A549 (cell line): Measurements from ENCODE around the gene MATK. TPM values are rescaled to one million over a fixed set of nuclear protein-coding genes. Genes with fewer than 3 reads are reported as not detected.

Experiments used
- ATAC-seq, 2 experiments: fragments of 200-7000 bp in 1 of 2; fragments of >200 bp in 1 of 2; cut with Nextera tagmentation in 1 of 2; cut with Tn5 transposase in 1 of 2; 3 replicates each; pipeline versions ENCODE4 v1.8.0 to v1.9.1; 2018 to 2020; ENCODE audit warnings: mild to moderate bottlenecking in 1 of 2, moderate library complexity in 1 of 2
- CTCF ChIA-PET: fragments of 300-600 bp; sonication (Branson Sonifier 250); formaldehyde crosslinking; extraction: SDS; loops from one replicate; lab custom pipeline; 2021; ENCODE audit warnings: antibody characterized with exemption, inconsistent platforms; lab: Yijun Ruan, JAX
- POLR2A ChIA-PET: fragments of 350-600 bp; formaldehyde crosslinking; extraction: SDS; loops from one replicate; lab custom pipeline; 2021; ENCODE audit warnings: antibody characterized with exemption, inconsistent platforms; lab: Yijun Ruan, JAX
- DNase-seq, 2 experiments: peaks; one replicate each; pipeline versions ENCODE4 v3.0.0 to v3.0.0-alpha.2; 2011 to 2016; ENCODE audit warnings: low read depth in 1 of 2, low spot score in 1 of 2
- FAIRE-seq: peaks from 2 replicates; lab custom pipeline; 2011; peaks lifted over from hg19 to GRCh38; lab: Jason Lieb, UNC
- H3K27ac ChIP-seq, 2 experiments: fragments of >200 bp; sonication (Bioruptor Twin); formaldehyde crosslinking; 3 replicates each; pipeline ENCODE4 v1.5.1; 2016 to 2017
- H3K4me1 ChIP-seq: fragments of >200 bp; sonication (Bioruptor Twin); formaldehyde crosslinking; 3 replicates; pipeline ENCODE4 v1.6.1; 2016
- H3K4me2 ChIP-seq: fragments of >200 bp; sonication (Bioruptor Twin); formaldehyde crosslinking; 3 replicates; pipeline ENCODE4 v1.6.1; 2016
- H3K4me3 ChIP-seq: fragments of >200 bp; sonication (Bioruptor Twin); formaldehyde crosslinking; 3 replicates; pipeline ENCODE4 v1.5.1; 2016
- H3K9me3 ChIP-seq: fragments of >200 bp; sonication (Bioruptor Twin); formaldehyde crosslinking; 3 replicates; pipeline ENCODE4 v1.6.1; 2016
- BHLHE40 ChIP-seq: IDR thresholded peaks from 2 replicates; pipeline ENCODE4 v1.6.1; 2012; ENCODE audit warnings: low read depth, low read length, inconsistent platforms
- CBX2 ChIP-seq: fragments of 200-600 bp; sonication (generic); IDR thresholded peaks from 2 replicates; pipeline ENCODE4 v1.6.1; 2016; ENCODE audit warnings: low read depth, mild to moderate bottlenecking, borderline replicate concordance
- CBX8 ChIP-seq: fragments of 200-600 bp; sonication (generic); IDR thresholded peaks from 2 replicates; pipeline ENCODE4 v1.6.1; 2016
- EHF ChIP-seq: fragments of 250-450 bp; sonication (Bioruptor Pico); IDR thresholded peaks from 2 replicates; pipeline ENCODE4 v1.5.0; 2020; ENCODE audit warnings: mild to moderate bottlenecking
- ESRRA ChIP-seq: fragments of 150-350 bp; IDR thresholded peaks from 2 replicates; pipeline ENCODE4 v1.6.1; 2014; ENCODE audit warnings: mild to moderate bottlenecking, low read length, borderline replicate concordance
- FOSB ChIP-seq: fragments of 250-450 bp; sonication (Bioruptor Pico); IDR thresholded peaks from 2 replicates; pipeline ENCODE4 v1.5.0; 2020; ENCODE audit warnings: mild to moderate bottlenecking, moderate library complexity
- HDAC2 ChIP-seq: fragments of 200-600 bp; sonication (generic); IDR thresholded peaks from 2 replicates; pipeline ENCODE4 v1.6.1; 2016
- JUN ChIP-seq, 2 experiments: fragments of >200 bp; sonication (Bioruptor Twin); formaldehyde crosslinking; IDR thresholded peaks; 2 replicates in 1 of 2; 3 replicates in 1 of 2; pipeline ENCODE4 v1.6.1; 2016 to 2017
- NPAS2 ChIP-seq: fragments of 250-450 bp; sonication (Bioruptor Pico); IDR thresholded peaks from 2 replicates; pipeline ENCODE4 v1.8.0; 2022; ENCODE audit warnings: mild to moderate bottlenecking, moderate library complexity, borderline replicate concordance
- PHF8 ChIP-seq: fragments of 200-600 bp; sonication (generic); IDR thresholded peaks from 2 replicates; pipeline ENCODE4 v1.6.1; 2016; ENCODE audit warnings: low read depth, mild to moderate bottlenecking, antibody characterized with exemption, moderate library complexity, borderline replicate concordance
- RAD21 ChIP-seq, 2 experiments: fragments of >200 bp in 1 of 2; sonication (Bioruptor Twin) in 1 of 2; formaldehyde crosslinking in 1 of 2; IDR thresholded peaks in 1 of 2; conservative IDR thresholded peaks in 1 of 2; 2 replicates in 1 of 2; 3 replicates in 1 of 2; pipeline ENCODE4 v1.6.1; 2012 to 2018; ENCODE audit warnings: inconsistent platforms in 1 of 2
- RARB ChIP-seq: fragments of 250-450 bp; sonication (Bioruptor Pico); IDR thresholded peaks from 2 replicates; pipeline ENCODE4 v1.8.0; 2021; ENCODE audit warnings: mild to moderate bottlenecking, moderate library complexity
- SMC3 ChIP-seq: fragments of >200 bp; sonication (Bioruptor Twin); formaldehyde crosslinking; IDR thresholded peaks from 3 replicates; pipeline ENCODE4 v1.6.1; 2018; ENCODE audit warnings: inconsistent platforms
- ZFP36 ChIP-seq: fragments of 450-650 bp; IDR thresholded peaks from 2 replicates; pipeline ENCODE4 v1.6.1; 2014; ENCODE audit warnings: borderline replicate concordance; ENCODE audit not compliant: partially characterized antibody
- ZSCAN20 ChIP-seq: fragments of 250-450 bp; sonication (Bioruptor Pico); IDR thresholded peaks from 2 replicates; pipeline ENCODE4 v1.8.0; 2022; ENCODE audit warnings: mild to moderate bottlenecking, moderate library complexity
- WGBS: methylation state at CpG from one replicate; pipeline ENCODE4 v1.1.6; 2017; ENCODE audit errors: missing lambda C conversion rate; 5-methylcytosine and 5-hydroxymethylcytosine counted together
- polyA plus RNA-seq, 4 experiments: library from polyadenylated mRNA; depleted of rRNA in 3 of 4; stranded (reverse); fragments of >200 nt; fragmentation: RNase III in 1 of 4; extraction: RNeasy Plus Mini Kit Qiagen cat#74134 plus additional on column Dnase treatment in 1 of 4; gene quantifications; 2 replicates in 3 of 4; 3 replicates in 1 of 4; pipeline ENCODE4 v1.2.3, GENCODE V29; 2011 to 2017
- TF ChIP-seq, protein P1 (sequence below): fragments of 200-600 bp; sonication (generic); IDR thresholded peaks from 2 replicates; pipeline ENCODE4 v1.6.1; 2016; ENCODE audit warnings: antibody characterized with exemption, mild to moderate bottlenecking, moderate library complexity
- TF ChIP-seq, protein P2 (sequence below): fragments of 150-350 bp; IDR thresholded peaks from 2 replicates; pipeline ENCODE4 v1.6.1; 2014; ENCODE audit warnings: low read depth, mild to moderate bottlenecking, low read length
- TF ChIP-seq, protein P3 (sequence below): fragments of 450-650 bp; IDR thresholded peaks from 2 replicates; pipeline ENCODE4 v1.6.1; 2014; ENCODE audit warnings: antibody characterized with exemption
- TF ChIP-seq, protein P4 (sequence below): fragments of >200 bp; sonication (Bioruptor Twin); formaldehyde crosslinking; IDR thresholded peaks from 3 replicates; pipeline ENCODE4 v1.5.1; 2016

Gene MATK
- polyA plus RNA-seq, 2 of the 4 experiments (the other 2 are of a cell fraction) = 0.12 to 0.45 TPM

DNA sequence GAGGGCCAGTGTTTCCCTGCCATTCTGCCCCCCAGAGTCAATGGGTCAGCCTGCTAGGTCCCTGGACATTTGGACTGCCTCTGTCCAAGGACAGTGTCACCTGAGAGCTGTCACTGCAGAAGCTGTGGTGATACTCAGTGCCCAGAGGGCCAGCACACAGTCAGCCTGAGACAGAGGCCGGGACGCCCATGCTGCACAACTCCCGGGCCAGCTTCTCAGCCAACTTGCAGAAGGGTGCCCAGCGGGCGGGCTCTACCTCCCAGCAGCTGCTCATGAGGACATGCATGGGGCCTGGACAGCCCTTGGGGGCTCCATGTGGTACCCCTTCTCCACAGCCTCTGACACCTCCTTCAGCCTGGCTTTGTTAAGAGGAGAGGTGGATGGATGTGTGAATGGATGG is 10.3 kb downstream of the MATK start:
- Histone ChIP-seq H3K9me3 (no peaks in the 10 kb centered on the region), H3K27ac (no peak overlapping the region), H3K4me2 (no peak overlapping the region), H3K4me1 (no peaks in the 10 kb centered on the region), H3K4me3 (no peak overlapping the region)
- ATAC-seq (no peak), DNase-seq (no peak), FAIRE-seq (no peak)
- no CpG with 5 or more reads among the region's 5 CpGs for WGBS
- CTCF ChIA-PET = interaction anchor here (1.1 to 1.6 kb wide), 2 partner anchors 13 to 14 kb away, joined by 3 read pairs; partner anchors contain the start of gene MRPL54
- POLR2A ChIA-PET = interaction anchor here (2.4 kb wide), 1 partner anchor 13 kb away, joined by 9 read pairs; the partner anchor contains the start of gene MRPL54
- TF ChIP-seq, protein P1, sequence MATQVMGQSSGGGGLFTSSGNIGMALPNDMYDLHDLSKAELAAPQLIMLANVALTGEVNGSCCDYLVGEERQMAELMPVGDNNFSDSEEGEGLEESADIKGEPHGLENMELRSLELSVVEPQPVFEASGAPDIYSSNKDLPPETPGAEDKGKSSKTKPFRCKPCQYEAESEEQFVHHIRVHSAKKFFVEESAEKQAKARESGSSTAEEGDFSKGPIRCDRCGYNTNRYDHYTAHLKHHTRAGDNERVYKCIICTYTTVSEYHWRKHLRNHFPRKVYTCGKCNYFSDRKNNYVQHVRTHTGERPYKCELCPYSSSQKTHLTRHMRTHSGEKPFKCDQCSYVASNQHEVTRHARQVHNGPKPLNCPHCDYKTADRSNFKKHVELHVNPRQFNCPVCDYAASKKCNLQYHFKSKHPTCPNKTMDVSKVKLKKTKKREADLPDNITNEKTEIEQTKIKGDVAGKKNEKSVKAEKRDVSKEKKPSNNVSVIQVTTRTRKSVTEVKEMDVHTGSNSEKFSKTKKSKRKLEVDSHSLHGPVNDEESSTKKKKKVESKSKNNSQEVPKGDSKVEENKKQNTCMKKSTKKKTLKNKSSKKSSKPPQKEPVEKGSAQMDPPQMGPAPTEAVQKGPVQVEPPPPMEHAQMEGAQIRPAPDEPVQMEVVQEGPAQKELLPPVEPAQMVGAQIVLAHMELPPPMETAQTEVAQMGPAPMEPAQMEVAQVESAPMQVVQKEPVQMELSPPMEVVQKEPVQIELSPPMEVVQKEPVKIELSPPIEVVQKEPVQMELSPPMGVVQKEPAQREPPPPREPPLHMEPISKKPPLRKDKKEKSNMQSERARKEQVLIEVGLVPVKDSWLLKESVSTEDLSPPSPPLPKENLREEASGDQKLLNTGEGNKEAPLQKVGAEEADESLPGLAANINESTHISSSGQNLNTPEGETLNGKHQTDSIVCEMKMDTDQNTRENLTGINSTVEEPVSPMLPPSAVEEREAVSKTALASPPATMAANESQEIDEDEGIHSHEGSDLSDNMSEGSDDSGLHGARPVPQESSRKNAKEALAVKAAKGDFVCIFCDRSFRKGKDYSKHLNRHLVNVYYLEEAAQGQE = no peak
- no peak for TF ChIP-seq RARB (CRISPR knock-in tag)
- TF ChIP-seq ZFP36 = no peak
- no peak for TF ChIP-seq CBX8
- TF ChIP-seq, protein P2, sequence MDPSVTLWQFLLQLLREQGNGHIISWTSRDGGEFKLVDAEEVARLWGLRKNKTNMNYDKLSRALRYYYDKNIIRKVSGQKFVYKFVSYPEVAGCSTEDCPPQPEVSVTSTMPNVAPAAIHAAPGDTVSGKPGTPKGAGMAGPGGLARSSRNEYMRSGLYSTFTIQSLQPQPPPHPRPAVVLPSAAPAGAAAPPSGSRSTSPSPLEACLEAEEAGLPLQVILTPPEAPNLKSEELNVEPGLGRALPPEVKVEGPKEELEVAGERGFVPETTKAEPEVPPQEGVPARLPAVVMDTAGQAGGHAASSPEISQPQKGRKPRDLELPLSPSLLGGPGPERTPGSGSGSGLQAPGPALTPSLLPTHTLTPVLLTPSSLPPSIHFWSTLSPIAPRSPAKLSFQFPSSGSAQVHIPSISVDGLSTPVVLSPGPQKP = no peak
- no peak for TF ChIP-seq HDAC2
- no peak for TF ChIP-seq PHF8
- TF ChIP-seq, protein P3, sequence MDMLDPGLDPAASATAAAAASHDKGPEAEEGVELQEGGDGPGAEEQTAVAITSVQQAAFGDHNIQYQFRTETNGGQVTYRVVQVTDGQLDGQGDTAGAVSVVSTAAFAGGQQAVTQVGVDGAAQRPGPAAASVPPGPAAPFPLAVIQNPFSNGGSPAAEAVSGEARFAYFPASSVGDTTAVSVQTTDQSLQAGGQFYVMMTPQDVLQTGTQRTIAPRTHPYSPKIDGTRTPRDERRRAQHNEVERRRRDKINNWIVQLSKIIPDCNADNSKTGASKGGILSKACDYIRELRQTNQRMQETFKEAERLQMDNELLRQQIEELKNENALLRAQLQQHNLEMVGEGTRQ = no peak
- TF ChIP-seq ZSCAN20 (CRISPR knock-in tag) = no peak
- TF ChIP-seq, all 56 proteins: peak for 0

DNA sequence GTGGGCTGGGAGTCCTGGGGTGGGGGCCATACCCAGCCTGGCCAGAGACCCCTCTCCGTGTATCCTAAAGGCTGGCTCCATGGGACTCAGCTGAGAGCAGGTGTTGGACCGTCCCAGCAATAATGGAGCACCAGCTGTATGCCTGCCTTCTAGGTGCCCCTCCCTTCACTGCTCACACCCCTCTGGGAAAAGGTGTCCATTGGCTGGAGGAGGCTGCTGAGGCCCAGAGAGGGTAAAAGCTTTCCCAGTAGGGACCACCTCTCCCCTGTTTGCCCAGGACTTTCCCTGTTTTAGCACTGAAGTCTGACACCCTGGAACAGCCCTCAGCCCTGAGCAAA is 10.8 kb downstream of the MATK start:
- ChIA-PET CTCF (interaction anchor here (1.1 to 1.6 kb wide), 2 partner anchors 13 kb away, joined by 3 read pairs; partner anchors contain the start of gene MRPL54), POLR2A (interaction anchor here (2.4 kb wide), 1 partner anchor 13 kb away, joined by 9 read pairs; the partner anchor contains the start of gene MRPL54)
- Histone ChIP-seq H3K4me3 (no peak overlapping the region), H3K9me3 (no peaks in the 10 kb centered on the region), H3K27ac (no peak overlapping the region), H3K4me2 (no peak overlapping the region), H3K4me1 (no peaks in the 10 kb centered on the region)
- FAIRE-seq (no peak), DNase-seq (no peak), ATAC-seq (no peak)
- no peak for TF ChIP-seq BHLHE40
- TF ChIP-seq ESRRA = no peak
- TF ChIP-seq SMC3 = no peak
- TF ChIP-seq RAD21 (conservative IDR thresholded peaks at IDR 0.05 in 1 of 2, IDR thresholded peaks at IDR 0.05 in 1 of 2) = no peak
- no peak for TF ChIP-seq CBX2
- no peak for TF ChIP-seq FOSB (CRISPR knock-in tag)
- WGBS = no CpG with 5 or more reads among the region's 2 CpGs

DNA sequence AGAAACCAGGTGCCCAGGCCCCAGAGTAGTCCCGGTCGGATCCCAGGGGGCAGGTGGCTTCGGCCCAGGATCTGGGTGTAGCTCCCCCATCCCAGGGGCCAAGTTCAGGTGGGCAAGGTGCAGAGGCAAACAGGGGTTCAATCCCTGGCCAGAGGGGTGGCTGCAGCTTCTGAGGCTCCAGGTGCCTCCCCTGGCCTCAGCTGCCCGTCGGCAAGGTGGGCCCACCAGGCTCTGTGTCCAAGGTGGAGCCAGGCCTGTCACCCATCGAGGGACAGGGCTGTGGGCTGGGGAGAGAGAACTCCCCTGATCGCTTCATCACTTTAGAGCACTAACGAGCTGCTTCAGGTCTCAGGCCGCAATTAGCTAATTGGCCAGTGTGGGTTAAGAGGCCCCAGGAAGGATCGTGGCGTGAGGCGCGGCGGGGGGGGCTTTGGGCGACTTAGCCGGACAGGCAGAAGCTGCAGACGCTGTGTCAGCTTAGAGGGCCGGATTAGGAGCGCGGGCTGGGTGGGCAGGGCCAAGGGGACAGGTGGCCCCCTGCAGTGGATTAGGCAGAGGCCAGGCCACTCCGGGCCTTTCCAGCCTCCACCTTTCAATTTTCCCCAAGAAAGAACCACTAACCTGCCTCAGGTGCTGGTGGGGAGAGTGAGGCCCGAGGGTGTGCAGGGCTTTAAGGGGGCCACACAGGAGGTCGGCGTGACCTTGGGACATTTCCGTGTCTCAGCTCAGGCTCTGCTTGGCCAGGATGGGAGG is 11.4 kb downstream of the MATK start:
- DNase-seq (no peak), ATAC-seq (no peak), FAIRE-seq (no peak)
- WGBS = 81% methylated on average over 5 of the region's 25 CpGs
- H3K4me2 ChIP-seq = no peak overlapping the region
- no peak overlapping the region for H3K27ac ChIP-seq
- no peak overlapping the region for H3K4me3 ChIP-seq
- ChIA-PET CTCF (interaction anchor here (1.1 to 1.6 kb wide), 2 partner anchors 13 to 14 kb away, joined by 3 read pairs; partner anchors contain the start of gene MRPL54), POLR2A (interaction anchor here (2.4 kb wide), 1 partner anchor 12 kb away, joined by 9 read pairs; the partner anchor contains the start of gene MRPL54)
- no peaks in the 10 kb centered on the region for H3K4me1 ChIP-seq
- H3K9me3 ChIP-seq = no peaks in the 10 kb centered on the region
- TF ChIP-seq, protein P4, sequence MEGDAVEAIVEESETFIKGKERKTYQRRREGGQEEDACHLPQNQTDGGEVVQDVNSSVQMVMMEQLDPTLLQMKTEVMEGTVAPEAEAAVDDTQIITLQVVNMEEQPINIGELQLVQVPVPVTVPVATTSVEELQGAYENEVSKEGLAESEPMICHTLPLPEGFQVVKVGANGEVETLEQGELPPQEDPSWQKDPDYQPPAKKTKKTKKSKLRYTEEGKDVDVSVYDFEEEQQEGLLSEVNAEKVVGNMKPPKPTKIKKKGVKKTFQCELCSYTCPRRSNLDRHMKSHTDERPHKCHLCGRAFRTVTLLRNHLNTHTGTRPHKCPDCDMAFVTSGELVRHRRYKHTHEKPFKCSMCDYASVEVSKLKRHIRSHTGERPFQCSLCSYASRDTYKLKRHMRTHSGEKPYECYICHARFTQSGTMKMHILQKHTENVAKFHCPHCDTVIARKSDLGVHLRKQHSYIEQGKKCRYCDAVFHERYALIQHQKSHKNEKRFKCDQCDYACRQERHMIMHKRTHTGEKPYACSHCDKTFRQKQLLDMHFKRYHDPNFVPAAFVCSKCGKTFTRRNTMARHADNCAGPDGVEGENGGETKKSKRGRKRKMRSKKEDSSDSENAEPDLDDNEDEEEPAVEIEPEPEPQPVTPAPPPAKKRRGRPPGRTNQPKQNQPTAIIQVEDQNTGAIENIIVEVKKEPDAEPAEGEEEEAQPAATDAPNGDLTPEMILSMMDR = no peak
- TF ChIP-seq NPAS2 (CRISPR knock-in tag) (no peak), JUN (IDR thresholded peaks at IDR 0.05) (no peak), EHF (CRISPR knock-in tag) (no peak)
- TF ChIP-seq, protein P1 = no peak
- TF ChIP-seq, protein P3 = no peak
